Activated CD8-positive, alpha-beta T cell treated with anti-CD3 and anti-CD28 coated beads, Interleukin-2, amount 10 ng/mL, durations not matched to agents 7 days and 5 days (primary cell): ENCODE results near the gene TGFBRAP1. TPM values are rescaled to one million over a fixed set of nuclear protein-coding genes. Genes with fewer than 3 reads are reported as not detected.

Experiments used
- ATAC-seq: fragments of 150-1000 bp; cut with Tn5 transposase; one replicate; pipeline ENCODE4 v1.10.0; 2021; ENCODE audit warnings: moderate library complexity
- CTCF ChIA-PET: fragments of 350-600 bp; sonication (Branson Sonifier 250); formaldehyde crosslinking; loops from one replicate; lab custom pipeline; 2021; ENCODE audit warnings: antibody characterized with exemption; lab: Charles Lee
- POLR2A ChIA-PET: fragments of 350-600 bp; sonication (Branson Sonifier 250); formaldehyde crosslinking; loops from one replicate; lab custom pipeline; 2021; ENCODE audit warnings: antibody characterized with exemption; lab: Charles Lee
- DNase-seq: peaks from one replicate; pipeline ENCODE4 v3.0.0-alpha.2; 2020
- H3K27ac Mint-ChIP-seq: one replicate; pipeline ENCODE4 v1.8.0; 2021; ENCODE audit warnings: mild to moderate bottlenecking, mixed read lengths
- H3K27me3 Mint-ChIP-seq: one replicate; pipeline ENCODE4 v1.8.0; 2021; ENCODE audit warnings: low read depth, mixed read lengths
- H3K36me3 Mint-ChIP-seq: one replicate; pipeline ENCODE4 v1.8.0; 2021; ENCODE audit warnings: low read depth, mixed read lengths
- H3K4me1 Mint-ChIP-seq: one replicate; pipeline ENCODE4 v1.8.0; 2021; ENCODE audit warnings: low read depth, mixed read lengths
- H3K4me3 Mint-ChIP-seq: one replicate; pipeline ENCODE4 v1.8.0; 2021; ENCODE audit warnings: mild to moderate bottlenecking, mixed read lengths
- H3K9me3 Mint-ChIP-seq: one replicate; pipeline ENCODE4 v1.8.0; 2022; ENCODE audit warnings: mixed read lengths; ENCODE audit not compliant: insufficient read depth
- total RNA-seq, 2 experiments: library from RNA; stranded (reverse); gene quantifications; one replicate each; pipeline ENCODE4 v1.2.3, GENCODE V29; 2021

The TGFBRAP1 gene, protein sequence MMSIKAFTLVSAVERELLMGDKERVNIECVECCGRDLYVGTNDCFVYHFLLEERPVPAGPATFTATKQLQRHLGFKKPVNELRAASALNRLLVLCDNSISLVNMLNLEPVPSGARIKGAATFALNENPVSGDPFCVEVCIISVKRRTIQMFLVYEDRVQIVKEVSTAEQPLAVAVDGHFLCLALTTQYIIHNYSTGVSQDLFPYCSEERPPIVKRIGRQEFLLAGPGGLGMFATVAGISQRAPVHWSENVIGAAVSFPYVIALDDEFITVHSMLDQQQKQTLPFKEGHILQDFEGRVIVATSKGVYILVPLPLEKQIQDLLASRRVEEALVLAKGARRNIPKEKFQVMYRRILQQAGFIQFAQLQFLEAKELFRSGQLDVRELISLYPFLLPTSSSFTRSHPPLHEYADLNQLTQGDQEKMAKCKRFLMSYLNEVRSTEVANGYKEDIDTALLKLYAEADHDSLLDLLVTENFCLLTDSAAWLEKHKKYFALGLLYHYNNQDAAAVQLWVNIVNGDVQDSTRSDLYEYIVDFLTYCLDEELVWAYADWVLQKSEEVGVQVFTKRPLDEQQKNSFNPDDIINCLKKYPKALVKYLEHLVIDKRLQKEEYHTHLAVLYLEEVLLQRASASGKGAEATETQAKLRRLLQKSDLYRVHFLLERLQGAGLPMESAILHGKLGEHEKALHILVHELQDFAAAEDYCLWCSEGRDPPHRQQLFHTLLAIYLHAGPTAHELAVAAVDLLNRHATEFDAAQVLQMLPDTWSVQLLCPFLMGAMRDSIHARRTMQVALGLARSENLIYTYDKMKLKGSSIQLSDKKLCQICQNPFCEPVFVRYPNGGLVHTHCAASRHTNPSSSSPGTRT
- total RNA-seq, result 10 to 100 TPM; 16.4 to 16.6 TPM

DNA sequence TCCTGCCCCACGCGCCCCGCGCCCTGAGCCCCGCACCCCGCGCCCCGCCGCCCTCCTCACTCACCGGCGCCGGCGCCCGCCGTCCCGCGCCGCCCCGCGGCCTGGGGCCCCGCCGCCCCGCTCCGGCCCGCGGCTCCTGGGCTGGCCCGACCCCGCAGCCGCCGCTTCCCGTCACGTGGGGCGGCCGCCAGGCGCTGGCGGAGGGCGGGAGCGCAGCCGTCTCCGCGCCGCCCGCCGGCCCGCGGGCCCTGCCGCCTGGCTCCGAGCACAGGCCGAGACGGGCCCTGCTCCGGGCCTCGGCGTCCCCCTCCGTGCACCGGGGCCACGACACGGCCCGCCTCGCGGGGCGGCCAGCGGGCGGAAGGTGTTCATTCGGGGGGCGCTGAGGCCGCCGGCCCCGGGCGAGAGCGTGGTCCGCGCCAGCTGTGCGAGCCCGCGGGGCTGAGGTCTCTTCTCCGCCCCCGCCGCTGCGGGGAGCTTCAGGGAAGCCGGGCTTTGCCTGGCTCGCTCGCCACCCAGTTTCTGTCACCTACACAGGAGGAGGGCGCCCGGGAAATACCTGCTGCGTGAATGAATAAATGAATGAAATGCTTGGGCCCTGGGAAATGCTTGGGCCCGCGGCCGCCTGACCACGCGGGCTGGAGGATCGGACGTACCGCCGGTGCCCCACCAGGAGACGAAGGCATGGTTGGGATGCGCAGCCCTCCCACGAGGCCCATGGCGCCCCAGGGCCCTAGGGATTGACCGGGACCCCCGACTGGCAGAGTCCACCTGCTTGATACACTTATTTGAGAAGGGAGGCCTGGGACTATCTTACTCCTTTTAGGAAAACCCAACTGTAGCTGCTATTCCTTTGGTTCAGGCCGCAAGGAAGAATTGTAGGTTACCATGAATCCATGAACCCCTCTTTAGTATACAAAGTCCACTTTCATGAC, at the start of gene TGFBRAP1:
Gene TGFBRAP1 (minus strand): TSS at position 175 of the 935 bp plus-strand sequence. CDS start 21,434 bp downstream, outside the sequence.
- H3K27me3 Mint-ChIP-seq, result no peaks in the 10 kb centered on the region
- peak within 1 kb of the TSS; percentile 91 for H3K27ac Mint-ChIP-seq
- peak; percentile 93 for ATAC-seq
- peaks cover 9% of the 10 kb centered on the region for H3K36me3 Mint-ChIP-seq
- H3K9me3 Mint-ChIP-seq, result no peaks in the 10 kb centered on the region
- POLR2A ChIA-PET, result interaction anchor here (1.7 kb wide), 1 partner anchor 8 kb away, joined by 9 read pairs; the partner anchor contains the start of gene C2orf49
- peak; percentile 58 for DNase-seq
- CTCF ChIA-PET, result interaction anchor here (1.0 to 4.4 kb wide), 7 partner anchors 12 to 764 kb away, joined by 3 to 13 read pairs (median 4); no protein-coding TSS in a partner anchor
- peak within 1 kb of the TSS; percentile 85 for H3K4me3 Mint-ChIP-seq
- peaks cover 35% of the 10 kb centered on the region for H3K4me1 Mint-ChIP-seq

DNA sequence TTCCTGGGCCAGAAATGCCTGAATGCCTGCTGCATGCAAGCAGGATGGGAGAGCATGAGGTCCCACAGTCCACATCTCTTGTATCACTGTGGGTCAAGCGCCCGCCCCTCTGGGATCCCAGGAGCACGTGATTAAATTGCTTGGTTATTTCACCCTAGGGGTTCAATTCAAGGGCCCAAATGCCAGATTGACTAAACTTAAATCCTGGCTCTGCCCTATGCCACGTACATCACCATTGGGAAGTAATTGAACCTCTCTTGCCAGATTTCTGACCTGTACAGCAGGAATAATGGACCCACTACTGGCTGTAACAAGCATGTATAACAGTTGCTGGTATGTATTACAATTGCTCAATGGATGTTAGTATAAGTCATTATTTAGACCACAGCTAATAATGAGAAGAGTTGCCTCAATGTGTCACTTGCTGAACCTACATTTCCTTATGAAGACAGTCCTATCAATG, 49.4 kb upstream of the TGFBRAP1 start:
- H3K9me3 Mint-ChIP-seq, result no peaks in the 10 kb centered on the region
- H3K27me3 Mint-ChIP-seq, result no peaks in the 10 kb centered on the region
- ChIA-PET POLR2A (no interaction called here), CTCF (interaction anchor here (2.0 kb wide), 1 partner anchor 19 kb away, joined by 4 read pairs; no protein-coding TSS in a partner anchor)
- DNase-seq, result no peak
- H3K4me1 Mint-ChIP-seq, result peaks cover 3% of the 10 kb centered on the region
- no peaks in the 10 kb centered on the region for H3K36me3 Mint-ChIP-seq
- no peak overlapping the region for H3K27ac Mint-ChIP-seq
- no peak for ATAC-seq
- H3K4me3 Mint-ChIP-seq, result no peak overlapping the region

DNA sequence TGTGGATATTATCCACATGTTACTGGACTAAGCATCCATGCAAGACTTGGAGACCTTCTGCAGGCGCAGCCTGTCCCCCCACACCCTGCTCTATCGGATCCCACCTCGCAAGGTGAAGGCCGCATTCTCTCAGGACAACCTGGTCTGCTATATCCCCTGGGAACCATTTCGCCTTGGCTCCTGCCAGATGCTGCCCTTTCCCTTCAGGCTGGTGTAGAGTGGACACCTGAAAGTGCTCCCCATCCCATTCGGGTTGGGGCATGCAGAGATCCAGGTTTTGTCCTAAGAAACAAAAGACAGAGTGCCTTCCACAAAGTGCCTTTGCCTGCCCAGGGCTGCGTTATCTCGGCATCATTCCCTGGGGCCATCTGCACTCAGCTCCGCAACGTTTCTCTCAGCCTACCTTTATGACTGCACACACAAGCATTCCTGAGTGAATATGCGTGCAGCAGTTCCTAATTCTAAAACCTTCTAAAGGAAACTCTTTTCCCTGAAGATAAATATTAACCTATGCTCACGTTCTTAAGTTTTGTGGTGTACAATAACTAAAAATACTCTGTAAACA, 48.8 kb upstream of the TGFBRAP1 start:
- DNase-seq, result no peak
- no peaks in the 10 kb centered on the region for H3K27me3 Mint-ChIP-seq
- no peak for ATAC-seq
- H3K27ac Mint-ChIP-seq, result no peak overlapping the region
- ChIA-PET CTCF (interaction anchor here (2.0 kb wide), 1 partner anchor 20 kb away, joined by 4 read pairs; no protein-coding TSS in a partner anchor), POLR2A (no interaction called here)
- no peaks in the 10 kb centered on the region for H3K36me3 Mint-ChIP-seq
- no peaks in the 10 kb centered on the region for H3K9me3 Mint-ChIP-seq
- H3K4me1 Mint-ChIP-seq, result peaks cover 6% of the 10 kb centered on the region
- H3K4me3 Mint-ChIP-seq, result no peak overlapping the region

DNA sequence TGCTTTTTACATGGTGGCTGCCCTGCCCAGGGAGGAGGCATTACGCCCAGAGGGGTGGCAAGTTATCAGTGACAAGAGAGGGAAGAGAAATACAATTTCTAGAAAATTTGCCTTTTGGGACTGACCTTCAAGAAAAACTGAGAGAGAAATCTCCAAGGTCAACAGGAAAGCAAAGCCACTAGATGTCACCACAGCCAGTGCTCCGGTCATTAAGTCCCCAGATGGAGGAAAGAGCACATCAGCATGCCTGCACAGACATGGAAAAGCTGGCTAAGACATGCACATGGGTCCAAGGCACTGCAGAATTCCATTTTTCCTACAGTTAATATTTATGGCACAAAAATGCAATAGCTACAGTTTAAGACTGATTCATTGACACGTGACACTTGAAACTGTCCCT, 48.3 kb upstream of the TGFBRAP1 start:
- no peak overlapping the region for H3K27ac Mint-ChIP-seq
- ATAC-seq (no peak), DNase-seq (no peak)
- no peak overlapping the region for H3K4me3 Mint-ChIP-seq
- H3K9me3 Mint-ChIP-seq, result no peaks in the 10 kb centered on the region
- POLR2A ChIA-PET, result no interaction called here
- H3K4me1 Mint-ChIP-seq, result peaks cover 6% of the 10 kb centered on the region
- no peaks in the 10 kb centered on the region for H3K36me3 Mint-ChIP-seq
- H3K27me3 Mint-ChIP-seq, result no peaks in the 10 kb centered on the region
- CTCF ChIA-PET, result interaction anchor here (1.2 to 2.0 kb wide), 2 partner anchors 20 to 144 kb away, joined by 3 to 4 read pairs; no protein-coding TSS in a partner anchor

DNA sequence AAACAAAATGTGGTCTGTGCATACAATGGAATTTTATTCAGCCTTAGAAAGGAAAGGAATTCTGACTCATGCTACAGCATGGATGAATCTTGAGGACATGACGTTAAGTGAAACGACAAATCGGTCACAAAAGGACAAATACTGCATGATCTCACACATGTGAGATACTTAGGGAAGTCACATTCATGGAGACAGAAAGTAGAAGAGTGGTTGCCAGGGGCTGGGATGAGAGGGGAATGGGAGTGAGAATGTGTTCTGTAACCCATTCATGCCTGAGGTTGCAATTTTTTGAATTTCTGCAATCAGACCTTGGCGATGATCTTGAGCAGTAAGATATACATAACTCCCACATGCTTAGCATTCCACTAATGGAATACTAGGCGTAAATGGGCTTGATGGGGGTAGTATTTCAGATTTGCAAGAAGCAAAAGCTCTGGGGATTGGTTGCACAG, 47.3 kb upstream of the TGFBRAP1 start:
- no peaks in the 10 kb centered on the region for H3K27me3 Mint-ChIP-seq
- no peak overlapping the region for H3K4me3 Mint-ChIP-seq
- ATAC-seq, result no peak
- DNase-seq, result no peak
- POLR2A ChIA-PET, result no interaction called here
- H3K27ac Mint-ChIP-seq, result no peak overlapping the region
- no peaks in the 10 kb centered on the region for H3K36me3 Mint-ChIP-seq
- H3K4me1 Mint-ChIP-seq, result peaks cover 6% of the 10 kb centered on the region
- no peaks in the 10 kb centered on the region for H3K9me3 Mint-ChIP-seq
- CTCF ChIA-PET, result interaction anchor here (1.2 kb wide), 1 partner anchor 145 kb away, joined by 3 read pairs; no protein-coding TSS in a partner anchor

DNA sequence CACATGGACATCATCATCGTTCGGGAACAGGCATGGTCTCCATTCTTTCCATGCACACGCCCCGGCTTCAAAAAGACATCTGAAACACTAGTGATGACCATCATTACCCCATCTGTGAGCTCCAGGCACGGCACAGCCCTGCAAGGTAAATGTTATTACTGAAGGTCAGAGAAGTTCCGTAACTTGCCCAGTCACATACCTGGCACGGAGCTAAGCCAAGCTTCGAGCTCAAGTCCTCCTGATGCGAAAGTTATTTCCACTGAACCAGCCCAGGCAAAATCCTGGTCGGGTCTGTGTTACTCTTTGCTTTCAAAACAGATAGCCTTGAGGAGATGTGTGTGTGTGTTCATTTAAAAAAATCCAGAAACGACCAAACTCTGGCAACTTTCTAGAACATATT, 46.5 kb upstream of the TGFBRAP1 start:
- DNase-seq, result no peak
- H3K4me3 Mint-ChIP-seq, result no peak overlapping the region
- CTCF ChIA-PET, result interaction anchor here (0.9 kb wide), 1 partner anchor 35 kb away, joined by 3 read pairs; no protein-coding TSS in a partner anchor
- H3K9me3 Mint-ChIP-seq, result no peaks in the 10 kb centered on the region
- no peak overlapping the region for H3K27ac Mint-ChIP-seq
- no peaks in the 10 kb centered on the region for H3K27me3 Mint-ChIP-seq
- no peak for ATAC-seq
- peaks cover 6% of the 10 kb centered on the region for H3K4me1 Mint-ChIP-seq
- H3K36me3 Mint-ChIP-seq, result no peaks in the 10 kb centered on the region
- POLR2A ChIA-PET, result no interaction called here

DNA sequence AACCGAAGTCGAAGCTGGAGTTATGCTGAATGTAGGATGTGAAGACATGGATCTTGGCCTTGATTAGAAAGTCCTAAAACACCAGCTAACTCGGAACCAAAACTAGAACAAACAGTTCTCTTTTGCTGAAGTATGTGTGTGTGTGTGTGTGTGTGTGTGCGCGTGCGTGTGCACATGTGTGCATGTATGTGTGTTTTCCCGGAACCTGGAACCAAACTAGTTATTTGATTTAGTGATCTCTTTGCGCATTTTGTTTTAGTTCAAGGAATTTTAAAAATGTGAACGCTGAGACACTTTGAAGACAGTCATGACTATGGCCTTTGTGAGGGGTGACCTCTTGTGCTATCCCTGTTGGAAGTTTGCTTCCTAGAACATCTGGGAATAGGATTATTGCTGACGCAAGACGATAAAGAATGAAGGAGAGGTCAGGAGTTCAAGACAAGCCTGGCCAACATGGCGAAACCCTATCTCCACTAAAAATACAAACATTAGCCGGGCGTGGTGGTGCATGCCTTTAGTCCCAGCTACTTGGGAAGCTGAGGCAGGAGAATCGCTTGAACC, 45.5 kb upstream of the TGFBRAP1 start:
- H3K36me3 Mint-ChIP-seq, result no peaks in the 10 kb centered on the region
- H3K27ac Mint-ChIP-seq, result no peak overlapping the region
- H3K9me3 Mint-ChIP-seq, result no peaks in the 10 kb centered on the region
- ChIA-PET CTCF (interaction anchor here (0.9 kb wide), 1 partner anchor 36 kb away, joined by 3 read pairs; no protein-coding TSS in a partner anchor), POLR2A (no interaction called here)
- H3K27me3 Mint-ChIP-seq, result no peaks in the 10 kb centered on the region
- no peak overlapping the region for H3K4me3 Mint-ChIP-seq
- ATAC-seq (no peak), DNase-seq (no peak)
- peaks cover 9% of the 10 kb centered on the region for H3K4me1 Mint-ChIP-seq

DNA sequence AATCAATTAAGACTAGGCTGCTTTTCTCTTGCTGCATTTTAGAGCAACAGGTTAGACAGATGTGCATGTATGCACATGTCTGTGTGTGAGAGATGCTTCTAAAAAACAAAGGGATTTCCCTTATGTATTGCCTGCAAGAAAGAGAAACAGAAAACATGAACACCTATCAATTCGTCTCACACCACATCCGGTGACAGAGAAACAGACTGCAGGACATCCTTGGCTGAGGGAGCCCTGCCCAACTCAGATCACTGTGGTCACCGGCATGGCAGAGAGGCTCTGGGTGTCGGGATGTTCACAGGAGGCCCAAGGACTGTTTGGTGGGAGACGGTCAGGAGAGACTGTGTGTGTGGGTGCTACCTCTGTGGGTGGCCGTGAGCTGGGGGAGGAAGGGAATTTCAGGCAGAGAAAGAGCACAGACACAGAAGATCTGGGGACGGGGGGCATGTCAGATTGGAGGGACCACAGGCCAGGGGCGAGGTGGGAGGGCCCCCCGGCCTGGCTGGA, 44.4 kb upstream of the TGFBRAP1 start:
- peak overlapping the region; percentile 89 for H3K27ac Mint-ChIP-seq
- peak overlapping the region; percentile 56 for H3K4me3 Mint-ChIP-seq
- POLR2A ChIA-PET, result no interaction called here
- ATAC-seq (peak; percentile 43), DNase-seq (peak; percentile 41)
- no peaks in the 10 kb centered on the region for H3K9me3 Mint-ChIP-seq
- H3K27me3 Mint-ChIP-seq, result no peaks in the 10 kb centered on the region
- CTCF ChIA-PET, result no interaction called here
- no peaks in the 10 kb centered on the region for H3K36me3 Mint-ChIP-seq
- H3K4me1 Mint-ChIP-seq, result peaks cover 15% of the 10 kb centered on the region

DNA sequence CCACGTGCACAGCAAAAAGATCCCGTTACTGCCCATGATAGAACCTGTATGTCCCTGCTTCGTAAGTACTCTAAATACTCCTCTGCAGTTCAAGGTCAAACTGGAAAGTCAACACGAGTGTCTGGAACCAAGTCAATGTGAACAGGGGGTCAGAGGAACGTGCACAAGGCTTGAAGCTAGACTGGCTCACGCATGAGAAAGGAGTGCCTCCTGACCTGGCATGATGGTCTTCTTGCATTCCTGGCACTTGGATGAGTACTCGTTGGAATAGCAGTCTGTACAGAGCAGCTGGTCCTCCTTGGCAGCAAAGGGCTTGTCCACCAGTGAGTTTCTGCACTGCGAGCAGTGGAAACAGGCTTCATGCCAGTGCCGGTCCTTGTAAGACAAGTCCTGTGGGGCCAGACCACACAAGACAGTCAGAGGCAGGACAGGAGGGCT, 43.8 kb upstream of the TGFBRAP1 start:
- Mint-ChIP-seq H3K4me3 (no peak overlapping the region), H3K36me3 (no peaks in the 10 kb centered on the region), H3K27me3 (no peaks in the 10 kb centered on the region), H3K9me3 (no peaks in the 10 kb centered on the region), H3K27ac (peak overlapping the region; percentile 89), H3K4me1 (peaks cover 15% of the 10 kb centered on the region)
- DNase-seq (no peak), ATAC-seq (no peak)
- CTCF ChIA-PET, result interaction anchor here (2.0 kb wide), 1 partner anchor 148 kb away, joined by 10 read pairs; no protein-coding TSS in a partner anchor
- POLR2A ChIA-PET, result no interaction called here

DNA sequence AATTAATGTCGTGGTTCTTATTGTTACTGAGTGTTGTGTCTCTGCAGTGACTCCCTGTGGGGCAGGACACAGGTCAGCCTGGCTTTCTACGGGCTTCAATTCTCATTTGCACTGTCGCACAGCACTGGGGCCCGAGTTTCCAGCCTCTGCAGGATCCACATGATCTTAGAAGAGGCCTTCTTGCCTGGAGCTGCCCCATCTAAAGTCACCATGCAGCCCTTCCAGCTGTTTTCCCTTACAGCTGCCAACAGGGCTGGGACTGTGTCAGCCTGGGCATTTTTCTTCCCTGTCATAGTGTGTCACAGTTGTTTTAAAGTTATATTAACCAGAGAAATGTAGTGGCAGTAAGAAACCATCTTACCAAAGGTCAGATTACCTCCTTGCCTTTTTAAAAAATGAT, 42.3 kb upstream of the TGFBRAP1 start:
- POLR2A ChIA-PET, result no interaction called here
- no peaks in the 10 kb centered on the region for H3K9me3 Mint-ChIP-seq
- ATAC-seq, result no peak
- no peak overlapping the region for H3K4me3 Mint-ChIP-seq
- CTCF ChIA-PET, result interaction anchor here (1.5 to 2.0 kb wide), 2 partner anchors 148 to 150 kb away, joined by 3 to 10 read pairs; no protein-coding TSS in a partner anchor
- H3K27me3 Mint-ChIP-seq, result no peaks in the 10 kb centered on the region
- no peaks in the 10 kb centered on the region for H3K36me3 Mint-ChIP-seq
- H3K27ac Mint-ChIP-seq, result no peak overlapping the region
- H3K4me1 Mint-ChIP-seq, result peaks cover 15% of the 10 kb centered on the region
- no peak for DNase-seq
